ENCODE results near the gene PDE6B. TPM values are rescaled to one million over a fixed set of nuclear protein-coding genes. Genes with fewer than 3 reads are reported as not detected.

The PDE6B gene
- total RNA-seq, 6 donors from 2014 or later = 4.2 to 28.3 (median 9.0) TPM

- TF ChIP-seq POLR2A (IDR thresholded peaks at IDR 0.05) = no peak
- no peak for TF ChIP-seq CTCF (IDR thresholded peaks at IDR 0.05)
- no peak for TF ChIP-seq EP300 (IDR thresholded peaks at IDR 0.05)
- TF ChIP-seq POLR2AphosphoS5 (IDR thresholded peaks at IDR 0.05) = no peak
- Histone ChIP-seq H3K27me3 (no peaks in the 10 kb centered on the region), H3K9me3 (no peaks in the 10 kb centered on the region), H3K27ac (peak overlapping the region in 1 of 4 donors; percentile 15), H3K4me1 (peaks cover 21 to 60% (median 25%) of the 10 kb centered on the region in 4 donors), H3K4me3 (no peak overlapping the region), H3K36me3 (peaks cover 0 to 5% (median 0%) of the 10 kb centered on the region in 4 donors)
- WGBS, 2 donors = 92 to 97% methylated on average over 6 of the region's 6 CpGs
- DNase-seq (no peak), ATAC-seq (ENCODE audit: low FRiP score in 2 of 2) (no peak)
These were observed 84.0 kb downstream of the PDE6B start for GRCh38 chr4:709348-709747.

- Histone ChIP-seq H3K27ac (peak overlapping the region in 2 of 4 donors; percentile 15 to 40), H3K4me3 (no peak overlapping the region), H3K4me1 (peaks cover 19 to 52% (median 25%) of the 10 kb centered on the region in 4 donors), H3K9me3 (no peaks in the 10 kb centered on the region), H3K36me3 (peaks cover 0 to 8% (median 0%) of the 10 kb centered on the region in 4 donors), H3K27me3 (no peaks in the 10 kb centered on the region)
- DNase-seq (no peak), ATAC-seq (ENCODE audit: low FRiP score in 2 of 2) (no peak)
- 65 to 77% methylated on average over 3 to 9 of the region's 9 CpGs for WGBS, 2 donors
- no peak for TF ChIP-seq POLR2A (IDR thresholded peaks at IDR 0.05)
- no peak for TF ChIP-seq EP300 (IDR thresholded peaks at IDR 0.05)
- no peak for TF ChIP-seq POLR2AphosphoS5 (IDR thresholded peaks at IDR 0.05)
- no peak for TF ChIP-seq CTCF (IDR thresholded peaks at IDR 0.05)
These were observed 84.7 kb downstream of the PDE6B start for GRCh38 chr4:710116-710515.

GRCh38 chr4:710916-711315, 85.5 kb downstream of the PDE6B start:
- ATAC-seq (ENCODE audit: low FRiP score in 2 of 2) = no peak
- H3K9me3 ChIP-seq = no peaks in the 10 kb centered on the region
- peak in 1 of 2 donors; percentile 39 for DNase-seq

GRCh38 chr4:712093-712492, 86.7 kb downstream of the PDE6B start:
- Histone ChIP-seq H3K4me3 (no peak overlapping the region), H3K4me1 (peaks cover 14 to 42% (median 18%) of the 10 kb centered on the region in 4 donors), H3K9me3 (no peaks in the 10 kb centered on the region), H3K36me3 (peaks cover 0 to 8% (median 0%) of the 10 kb centered on the region in 4 donors), H3K27me3 (no peaks in the 10 kb centered on the region), H3K27ac (no peak overlapping the region)
- no peak for ATAC-seq (ENCODE audit: low FRiP score in 2 of 2)
- DNase-seq = no peak
- TF ChIP-seq EP300 (IDR thresholded peaks at IDR 0.05) = no peak
- TF ChIP-seq CTCF (IDR thresholded peaks at IDR 0.05) = no peak
- no peak for TF ChIP-seq POLR2AphosphoS5 (IDR thresholded peaks at IDR 0.05)
- no peak for TF ChIP-seq POLR2A (IDR thresholded peaks at IDR 0.05)
- WGBS, 2 donors = 70 to 83% methylated on average over 3 of the region's 3 CpGs

More at GRCh38 chr4:710916-711315, 85.5 kb downstream of the PDE6B start:
- Histone ChIP-seq H3K4me1 (peaks cover 19 to 51% (median 25%) of the 10 kb centered on the region in 4 donors), H3K27me3 (no peaks in the 10 kb centered on the region), H3K36me3 (peaks cover 0 to 8% (median 0%) of the 10 kb centered on the region in 4 donors), H3K27ac (no peak overlapping the region), H3K4me3 (no peak overlapping the region)
- TF ChIP-seq CTCF (IDR thresholded peaks at IDR 0.05) (no peak), POLR2AphosphoS5 (IDR thresholded peaks at IDR 0.05) (no peak), POLR2A (IDR thresholded peaks at IDR 0.05) (no peak), EP300 (IDR thresholded peaks at IDR 0.05) (no peak)
- WGBS, 2 donors = 89 to 94% methylated on average over 13 of the region's 13 CpGs

All from upper lobe of left lung (tissue), 6 donors.